Measurements from ENCODE around the gene LRRC7. TPM values are rescaled to one million over a fixed set of nuclear protein-coding genes. Genes with fewer than 3 reads are reported as not detected.

LRRC7 gene
- total and polyA plus RNA-seq, 8 donors, result 3.4 to 5.9 (median 5.1) TPM; not detected in 2

GRCh38 chr1:69693921-69694675 is 126.4 kb downstream of the LRRC7 start:
- H3K27ac ChIP-seq, result no peak overlapping the region
- H3K27me3 ChIP-seq, result no peaks in the 10 kb centered on the region
- intact Hi-C loops (cut with DNase I), result no loop called here
- ATAC-seq (no peak), DNase-seq (no peak)
- TF ChIP-seq CTCF (IDR thresholded peaks at IDR 0.05), result no peak
- no peaks in the 10 kb centered on the region for H3K4me1 ChIP-seq
- H3K4me3 ChIP-seq, result no peak overlapping the region
- H3K9me3 ChIP-seq, result peaks cover 0 to 10% of the 10 kb centered on the region in 2 donors
- no peaks in the 10 kb centered on the region for H3K36me3 ChIP-seq

- Histone ChIP-seq H3K4me1 (no peaks in the 10 kb centered on the region), H3K9me3 (peaks cover 0 to 10% of the 10 kb centered on the region in 2 donors), H3K27me3 (no peaks in the 10 kb centered on the region), H3K4me3 (no peak overlapping the region), H3K27ac (no peak overlapping the region), H3K36me3 (no peaks in the 10 kb centered on the region)
- ATAC-seq (no peak), DNase-seq (no peak)
- TF ChIP-seq CTCF (IDR thresholded peaks at IDR 0.05), result no peak
- intact Hi-C loops (cut with DNase I), result no loop called here
Observed at GRCh38 chr1:69697340-69697739, 129.6 kb downstream of the LRRC7 start.

DNA sequence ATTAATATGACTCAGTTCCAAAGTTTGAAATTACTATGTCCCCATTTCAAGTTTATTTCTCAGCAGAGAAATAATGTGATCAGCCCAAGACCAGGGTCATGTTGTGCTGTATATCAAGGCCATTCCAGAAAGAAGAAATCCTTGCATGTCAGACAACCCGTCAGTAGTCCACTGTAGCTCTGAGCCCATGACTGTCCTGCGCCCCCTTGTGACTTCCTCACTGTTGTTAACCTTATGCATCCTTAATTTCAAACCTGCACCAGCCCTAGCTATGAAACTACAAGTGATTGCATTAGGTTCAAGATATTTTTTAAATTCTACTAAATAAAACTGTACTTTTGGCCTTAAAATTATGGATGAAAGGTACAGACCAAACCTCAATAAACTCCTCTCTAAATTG is 133.0 kb downstream of the LRRC7 start:
- Histone ChIP-seq H3K27ac (no peak overlapping the region), H3K9me3 (peaks cover 0 to under 1% of the 10 kb centered on the region in 2 donors), H3K27me3 (no peaks in the 10 kb centered on the region), H3K4me1 (no peaks in the 10 kb centered on the region), H3K36me3 (no peaks in the 10 kb centered on the region), H3K4me3 (no peak overlapping the region)
- no peak for TF ChIP-seq CTCF (IDR thresholded peaks at IDR 0.05)
- DNase-seq (no peak), ATAC-seq (no peak)
- intact Hi-C loops (cut with DNase I), result no loop called here

GRCh38 chr1:69702085-69702484 is 134.4 kb downstream of the LRRC7 start:
- Histone ChIP-seq H3K4me3 (no peak overlapping the region), H3K9me3 (no peaks in the 10 kb centered on the region), H3K4me1 (no peaks in the 10 kb centered on the region), H3K27me3 (no peaks in the 10 kb centered on the region), H3K27ac (no peak overlapping the region), H3K36me3 (no peaks in the 10 kb centered on the region)
- ATAC-seq, result no peak
- DNase-seq, result no peak
- no peak for TF ChIP-seq CTCF (IDR thresholded peaks at IDR 0.05)
- intact Hi-C loops (cut with DNase I), result no loop called here

DNA sequence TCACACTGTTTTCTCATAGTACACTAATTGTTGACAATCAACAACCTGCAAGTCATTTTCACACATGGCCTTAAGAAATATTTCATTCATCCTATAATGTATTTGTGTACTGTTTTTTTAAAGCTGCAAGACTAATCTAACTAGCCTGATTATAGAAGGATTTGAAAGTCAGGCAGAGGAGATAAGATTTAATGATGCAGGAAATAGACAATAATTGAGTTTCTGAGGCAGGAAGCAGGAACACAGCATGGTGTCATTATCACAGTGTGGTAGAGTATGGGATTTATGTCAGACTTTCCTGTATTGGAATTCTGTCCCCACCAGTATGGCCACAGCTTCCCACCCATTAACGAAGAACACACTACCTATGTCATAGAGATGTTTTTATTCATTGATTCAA is 138.8 kb downstream of the LRRC7 start:
- H3K4me1 ChIP-seq, result no peaks in the 10 kb centered on the region
- intact Hi-C loops (cut with DNase I), result no loop called here
- no peak for ATAC-seq

More for the DNA sequence above, 138.8 kb downstream of the LRRC7 start:
- TF ChIP-seq CTCF (IDR thresholded peaks at IDR 0.05), result no peak
- H3K27ac ChIP-seq, result no peak overlapping the region
- no peaks in the 10 kb centered on the region for H3K9me3 ChIP-seq
- no peak for DNase-seq
- H3K4me3 ChIP-seq, result no peak overlapping the region
- no peaks in the 10 kb centered on the region for H3K27me3 ChIP-seq
- H3K36me3 ChIP-seq, result no peaks in the 10 kb centered on the region

Data from left lung (tissue), 10 donors.